Astrocyte (in vitro differentiated cells and primary cell): ENCODE results near the gene ATP2B3. TPM values are rescaled to one million over a fixed set of nuclear protein-coding genes. Genes with fewer than 3 reads are reported as not detected.

Source experiments
- DNase-seq: peaks from one replicate; pipeline ENCODE4 v3.0.0-alpha.2; 2010; ENCODE audit warnings: low read depth
- FAIRE-seq: peaks from 2 replicates; lab custom pipeline; 2011; peaks lifted over from hg19 to GRCh38; lab: Jason Lieb, UNC
- H2AFZ ChIP-seq: 2 replicates; pipeline ENCODE4 v1.6.0; 2012; ENCODE audit warnings: low read depth, low read length, inconsistent platforms
- H3K27ac ChIP-seq: 2 replicates; pipeline ENCODE4 v1.5.1; 2011; ENCODE audit warnings: low read depth, low read length, inconsistent platforms
- H3K27me3 ChIP-seq: 2 replicates; pipeline ENCODE4 v1.6.0; 2011; ENCODE audit warnings: low read length, inconsistent platforms; ENCODE audit not compliant: insufficient read depth
- H3K36me3 ChIP-seq: 2 replicates; pipeline ENCODE4 v1.5.1; 2011; ENCODE audit warnings: low read length, inconsistent platforms; ENCODE audit not compliant: insufficient read depth
- H3K4me1 ChIP-seq: 2 replicates; pipeline ENCODE4 v1.5.1; 2011; ENCODE audit warnings: low read length, inconsistent platforms; ENCODE audit not compliant: insufficient read depth
- H3K4me2 ChIP-seq: 2 replicates; pipeline ENCODE4 v1.6.0; 2012; ENCODE audit warnings: low read length, inconsistent platforms
- H3K4me3 ChIP-seq: 2 replicates; pipeline ENCODE4 v1.5.1; 2011; ENCODE audit warnings: low read depth, mild to moderate bottlenecking, low read length, inconsistent platforms; ENCODE audit not compliant: insufficient read depth
- H3K79me2 ChIP-seq: 2 replicates; pipeline ENCODE4 v1.6.0; 2012; ENCODE audit warnings: mild to moderate bottlenecking, low read length, inconsistent platforms; ENCODE audit not compliant: insufficient read depth
- H3K9ac ChIP-seq: 2 replicates; pipeline ENCODE4 v1.6.0; 2012; ENCODE audit warnings: mild to moderate bottlenecking, low read length, inconsistent platforms
- H3K9me3 ChIP-seq: 2 replicates; pipeline ENCODE4 v1.5.1; 2012; ENCODE audit warnings: low read depth, mild to moderate bottlenecking, low read length, inconsistent platforms; ENCODE audit not compliant: insufficient read depth
- H4K20me1 ChIP-seq: 2 replicates; pipeline ENCODE4 v1.6.0; 2012; ENCODE audit warnings: low read length, inconsistent platforms; ENCODE audit not compliant: insufficient read depth
- H3K27ac Mint-ChIP-seq: one replicate; pipeline ENCODE4 v1.8.0; 2021; ENCODE audit warnings: mild to moderate bottlenecking, mixed read lengths; ENCODE audit not compliant: unreplicated experiment
- H3K27me3 Mint-ChIP-seq: one replicate; pipeline ENCODE4 v1.8.0; 2021; ENCODE audit warnings: low read depth, mixed read lengths; ENCODE audit not compliant: unreplicated experiment
- H3K36me3 Mint-ChIP-seq: one replicate; pipeline ENCODE4 v1.8.0; 2021; ENCODE audit warnings: low read depth, mixed read lengths; ENCODE audit not compliant: unreplicated experiment
- H3K4me1 Mint-ChIP-seq: one replicate; pipeline ENCODE4 v1.8.0; 2021; ENCODE audit warnings: low read depth, mixed read lengths; ENCODE audit not compliant: unreplicated experiment
- H3K4me3 Mint-ChIP-seq: one replicate; pipeline ENCODE4 v1.8.0; 2021; ENCODE audit warnings: mild to moderate bottlenecking, moderate library complexity, mixed read lengths; ENCODE audit not compliant: unreplicated experiment
- H3K9me3 Mint-ChIP-seq: one replicate; pipeline ENCODE4 v1.8.0; 2021; ENCODE audit warnings: mild to moderate bottlenecking, mixed read lengths; ENCODE audit not compliant: unreplicated experiment
- EZH2 ChIP-seq: IDR thresholded peaks from 2 replicates; pipeline ENCODE4 v1.6.1; 2012; ENCODE audit warnings: mild to moderate bottlenecking, low read length, inconsistent platforms; ENCODE audit not compliant: insufficient read depth
- total RNA-seq: library from RNA; stranded (reverse); gene quantifications from 2 replicates; pipeline ENCODE4 v1.2.1, GENCODE V29; 2021
- TF ChIP-seq, protein P1 (sequence below): IDR thresholded peaks from 2 replicates; pipeline ENCODE4 v1.5.1; 2011; ENCODE audit warnings: low read depth, mild to moderate bottlenecking, inconsistent platforms, low read length, moderate library complexity; ENCODE audit not compliant: insufficient read depth

Gene ATP2B3
- total RNA-seq, 1 donor from 2014 or later, result 0.52 TPM

DNA sequence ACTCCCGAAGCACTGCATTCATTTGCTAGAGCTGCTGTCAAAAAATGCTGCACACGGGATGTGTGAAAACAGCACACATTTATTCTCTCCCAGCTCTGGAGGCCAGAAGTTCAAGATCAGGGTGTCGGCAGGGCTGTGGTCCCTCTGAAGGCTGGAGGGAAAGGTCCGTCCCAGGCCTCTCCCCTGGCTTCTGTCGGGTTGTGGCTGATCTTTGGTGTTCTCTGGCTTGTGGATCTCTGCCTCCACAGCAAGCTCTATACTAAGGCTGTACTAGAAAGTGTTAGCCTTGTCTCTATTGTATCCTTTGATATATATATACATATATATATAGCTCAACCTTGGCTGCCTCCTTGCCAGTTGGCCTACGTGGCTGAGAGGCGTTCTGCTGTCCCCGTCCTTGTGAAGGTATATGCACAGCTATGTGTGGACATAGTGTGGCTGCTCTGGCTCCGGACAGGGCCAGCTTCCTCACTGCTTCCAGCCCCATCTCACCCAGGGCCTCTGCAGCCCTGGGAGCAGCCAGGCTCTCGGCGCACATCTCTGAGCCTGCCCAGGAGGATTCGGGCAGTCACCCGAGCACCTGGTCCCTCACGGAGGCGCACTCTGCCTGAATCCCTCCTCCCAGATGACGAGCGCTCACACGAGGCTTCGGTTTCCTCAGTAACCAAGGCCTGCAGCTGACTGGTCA, 114.6 kb downstream of the ATP2B3 start:
- H4K20me1 ChIP-seq, result no peaks in the 10 kb centered on the region
- Mint-ChIP-seq H3K27ac (no peak overlapping the region), H3K9me3 (peaks cover 6% of the 10 kb centered on the region), H3K4me1 (no peaks in the 10 kb centered on the region), H3K36me3 (no peaks in the 10 kb centered on the region), H3K4me3 (no peak overlapping the region), H3K27me3 (peaks cover 44% of the 10 kb centered on the region)
- H3K79me2 ChIP-seq, result no peaks in the 10 kb centered on the region
- TF ChIP-seq EZH2, result no peak
- TF ChIP-seq, protein P1, sequence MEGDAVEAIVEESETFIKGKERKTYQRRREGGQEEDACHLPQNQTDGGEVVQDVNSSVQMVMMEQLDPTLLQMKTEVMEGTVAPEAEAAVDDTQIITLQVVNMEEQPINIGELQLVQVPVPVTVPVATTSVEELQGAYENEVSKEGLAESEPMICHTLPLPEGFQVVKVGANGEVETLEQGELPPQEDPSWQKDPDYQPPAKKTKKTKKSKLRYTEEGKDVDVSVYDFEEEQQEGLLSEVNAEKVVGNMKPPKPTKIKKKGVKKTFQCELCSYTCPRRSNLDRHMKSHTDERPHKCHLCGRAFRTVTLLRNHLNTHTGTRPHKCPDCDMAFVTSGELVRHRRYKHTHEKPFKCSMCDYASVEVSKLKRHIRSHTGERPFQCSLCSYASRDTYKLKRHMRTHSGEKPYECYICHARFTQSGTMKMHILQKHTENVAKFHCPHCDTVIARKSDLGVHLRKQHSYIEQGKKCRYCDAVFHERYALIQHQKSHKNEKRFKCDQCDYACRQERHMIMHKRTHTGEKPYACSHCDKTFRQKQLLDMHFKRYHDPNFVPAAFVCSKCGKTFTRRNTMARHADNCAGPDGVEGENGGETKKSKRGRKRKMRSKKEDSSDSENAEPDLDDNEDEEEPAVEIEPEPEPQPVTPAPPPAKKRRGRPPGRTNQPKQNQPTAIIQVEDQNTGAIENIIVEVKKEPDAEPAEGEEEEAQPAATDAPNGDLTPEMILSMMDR, result no peak
- no peak overlapping the region for H2AFZ ChIP-seq
- H3K4me2 ChIP-seq, result no peak overlapping the region
- H3K4me3 ChIP-seq, result no peak overlapping the region
- H3K36me3 ChIP-seq, result no peaks in the 10 kb centered on the region
- no peak overlapping the region for H3K9ac ChIP-seq
- DNase-seq (no peak), FAIRE-seq (no peak)
- no peaks in the 10 kb centered on the region for H3K9me3 ChIP-seq
- H3K27me3 ChIP-seq, result no peaks in the 10 kb centered on the region
- H3K4me1 ChIP-seq, result no peaks in the 10 kb centered on the region
- H3K27ac ChIP-seq, result no peak overlapping the region

Other genes starting within 250 kb of the ATP2B3 start
- not detected in 2 replicates for gene PNMA6F, start 195.9 kb upstream of the ATP2B3 start, total RNA-seq
- gene ZNF275, start 183.5 kb upstream of the ATP2B3 start, total RNA-seq, result 14.8 and 14.9 TPM in 2 replicates
- not detected in 2 replicates for gene PNMA6E, start 116.3 kb upstream of the ATP2B3 start, total RNA-seq
- 0.26 and 0.27 TPM in 2 replicates for gene ZFP92, start 106.2 kb upstream of the ATP2B3 start, total RNA-seq
- gene TREX2, start 71.6 kb upstream of the ATP2B3 start, total RNA-seq, result 0.36 TPM in 1 of 2 replicates, not detected in the other
- 12.1 and 14.7 TPM in 2 replicates for gene HAUS7, start 47.1 kb upstream of the ATP2B3 start, total RNA-seq
- gene BGN, start 22.7 kb upstream of the ATP2B3 start, total RNA-seq, result 50.0 and 87.7 TPM in 2 replicates
- gene CCNQ, start 81.5 kb downstream of the ATP2B3 start, total RNA-seq, result 19.8 and 21.7 TPM in 2 replicates
- 0.20 and 0.36 TPM in 2 replicates for gene DUSP9, start 129.6 kb downstream of the ATP2B3 start, total RNA-seq
- gene PNCK, start 156.2 kb downstream of the ATP2B3 start, total RNA-seq, result 0.65 and 1.1 TPM in 2 replicates
- gene SLC6A8, start 170.3 kb downstream of the ATP2B3 start, total RNA-seq, result 52.6 and 57.9 TPM in 2 replicates
- gene BCAP31, start 206.7 kb downstream of the ATP2B3 start, total RNA-seq, result 219 and 222 TPM in 2 replicates
- gene ABCD1, start 207.2 kb downstream of the ATP2B3 start, total RNA-seq, result 27.2 and 30.5 TPM in 2 replicates
- 5.3 and 5.4 TPM in 2 replicates for gene PLXNB3, start 246.6 kb downstream of the ATP2B3 start, total RNA-seq